Mesothelial cell of epicardium (in vitro differentiated cells): ENCODE results near the gene IFT172. TPM values are rescaled to one million over a fixed set of nuclear protein-coding genes. Genes with fewer than 3 reads are reported as not detected.
A peak's percentile ranks its signal among the peaks of the same experiment; 100 is the strongest.

Experiments
- DNase-seq, 2 experiments: peaks; one replicate each; pipeline ENCODE4 v3.0.0; 2021; ENCODE audit warnings: low spot score in 2 of 2; ENCODE audit not compliant: unreplicated experiment in 2 of 2
- H3K27ac Mint-ChIP-seq: 2 replicates; pipeline ENCODE4 v1.8.0; 2021; ENCODE audit warnings: mixed read lengths
- H3K27me3 Mint-ChIP-seq: 2 replicates; pipeline ENCODE4 v1.8.0; 2021; ENCODE audit warnings: low read depth, mixed read lengths
- H3K36me3 Mint-ChIP-seq: 2 replicates; pipeline ENCODE4 v1.8.0; 2021; ENCODE audit warnings: mixed read lengths
- H3K4me1 Mint-ChIP-seq: 2 replicates; pipeline ENCODE4 v1.8.0; 2021; ENCODE audit warnings: mixed read lengths
- H3K4me3 Mint-ChIP-seq: 2 replicates; pipeline ENCODE4 v1.8.0; 2021; ENCODE audit warnings: mild to moderate bottlenecking, moderate library complexity, mixed read lengths
- H3K9me3 Mint-ChIP-seq: 2 replicates; pipeline ENCODE4 v1.8.0; 2021; ENCODE audit warnings: mixed read lengths
- total RNA-seq: library from RNA; stranded (reverse); gene quantifications from 3 replicates; pipeline ENCODE4 v1.2.1, GENCODE V29; 2021
- TF ChIP-seq, protein P1 (sequence below): fragments of 200-600 bp; sonication (generic); IDR thresholded peaks from one replicate; pipeline ENCODE4 v1.5.0; 2021; ENCODE audit warnings: antibody characterized with exemption; ENCODE audit not compliant: unreplicated experiment

IFT172 gene
- total RNA-seq, 1 donor from 2014 or later: 68.0 TPM

DNA sequence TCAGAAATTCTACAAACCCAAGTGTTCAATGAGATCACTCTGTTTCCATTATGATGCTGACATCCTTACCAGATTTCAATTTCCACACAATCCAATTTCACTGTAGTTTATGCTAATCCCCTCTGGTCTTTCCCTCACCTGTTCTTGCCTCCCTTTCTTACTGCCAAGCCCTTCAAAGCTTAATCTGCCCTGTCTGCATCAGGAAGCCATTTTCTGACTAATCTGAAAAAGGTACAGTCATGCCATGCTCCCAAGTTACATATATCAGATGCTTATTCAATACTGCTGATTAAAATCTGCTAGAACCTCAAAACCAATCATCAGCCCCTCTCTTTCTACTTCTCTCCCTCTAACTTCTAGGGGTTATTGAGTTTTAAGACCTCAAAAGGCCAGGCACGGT is 38.4 kb downstream of the IFT172 start:
- Mint-ChIP-seq H3K9me3 (no peaks in the 10 kb centered on the region), H3K27ac (no peak overlapping the region), H3K27me3 (no peaks in the 10 kb centered on the region), H3K4me3 (no peak overlapping the region), H3K36me3 (peaks cover 49% of the 10 kb centered on the region), H3K4me1 (no peaks in the 10 kb centered on the region)
- DNase-seq: no peak
- TF ChIP-seq, protein P1, sequence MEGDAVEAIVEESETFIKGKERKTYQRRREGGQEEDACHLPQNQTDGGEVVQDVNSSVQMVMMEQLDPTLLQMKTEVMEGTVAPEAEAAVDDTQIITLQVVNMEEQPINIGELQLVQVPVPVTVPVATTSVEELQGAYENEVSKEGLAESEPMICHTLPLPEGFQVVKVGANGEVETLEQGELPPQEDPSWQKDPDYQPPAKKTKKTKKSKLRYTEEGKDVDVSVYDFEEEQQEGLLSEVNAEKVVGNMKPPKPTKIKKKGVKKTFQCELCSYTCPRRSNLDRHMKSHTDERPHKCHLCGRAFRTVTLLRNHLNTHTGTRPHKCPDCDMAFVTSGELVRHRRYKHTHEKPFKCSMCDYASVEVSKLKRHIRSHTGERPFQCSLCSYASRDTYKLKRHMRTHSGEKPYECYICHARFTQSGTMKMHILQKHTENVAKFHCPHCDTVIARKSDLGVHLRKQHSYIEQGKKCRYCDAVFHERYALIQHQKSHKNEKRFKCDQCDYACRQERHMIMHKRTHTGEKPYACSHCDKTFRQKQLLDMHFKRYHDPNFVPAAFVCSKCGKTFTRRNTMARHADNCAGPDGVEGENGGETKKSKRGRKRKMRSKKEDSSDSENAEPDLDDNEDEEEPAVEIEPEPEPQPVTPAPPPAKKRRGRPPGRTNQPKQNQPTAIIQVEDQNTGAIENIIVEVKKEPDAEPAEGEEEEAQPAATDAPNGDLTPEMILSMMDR: no peak

DNA sequence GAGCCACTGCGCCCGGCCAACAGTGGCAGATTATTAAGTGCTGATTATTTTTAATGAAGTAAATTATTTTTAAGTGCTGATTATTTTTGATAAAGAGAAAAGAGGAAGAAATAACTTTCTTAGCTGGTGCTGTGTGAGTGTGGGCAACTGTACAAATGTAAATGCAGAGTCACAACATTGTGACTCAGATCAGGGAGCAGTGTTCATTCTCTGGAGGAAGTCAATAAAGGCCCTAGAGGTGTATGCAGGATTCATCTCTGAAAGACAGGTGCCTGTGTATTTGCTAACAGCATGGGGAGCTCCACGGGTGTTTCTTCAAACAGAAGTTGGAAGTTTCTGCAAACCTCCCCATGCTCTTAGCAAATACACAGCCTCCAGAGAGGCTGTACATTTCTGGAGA is 41.2 kb downstream of the IFT172 start:
- H3K4me3 Mint-ChIP-seq: no peak overlapping the region
- no peak overlapping the region for H3K27ac Mint-ChIP-seq
- DNase-seq: no peak
- TF ChIP-seq, protein P1: no peak
- peaks cover 40% of the 10 kb centered on the region for H3K36me3 Mint-ChIP-seq
- no peaks in the 10 kb centered on the region for H3K27me3 Mint-ChIP-seq
- no peaks in the 10 kb centered on the region for H3K9me3 Mint-ChIP-seq
- no peaks in the 10 kb centered on the region for H3K4me1 Mint-ChIP-seq

DNA sequence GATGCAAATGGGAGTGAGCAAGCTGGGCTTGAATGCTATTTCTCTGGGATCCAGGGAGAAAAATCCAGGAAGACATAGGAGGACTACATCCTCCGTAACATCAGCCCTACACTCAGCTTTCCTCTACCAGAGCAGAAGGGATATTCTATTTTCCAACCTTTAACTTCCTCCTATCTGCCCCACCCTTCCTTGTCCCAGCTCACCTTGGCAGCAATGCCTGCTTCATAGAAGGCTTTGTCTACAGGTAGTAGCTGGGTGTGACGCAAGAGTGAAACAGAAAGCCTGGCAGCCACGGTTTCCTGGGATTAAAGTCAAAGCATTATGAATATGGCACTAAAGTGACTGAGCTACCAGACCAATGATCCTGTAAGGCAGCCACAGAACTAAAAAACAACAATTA is 43.5 kb downstream of the IFT172 start:
- no peak overlapping the region for H3K4me3 Mint-ChIP-seq
- H3K27ac Mint-ChIP-seq: no peak overlapping the region
- H3K27me3 Mint-ChIP-seq: no peaks in the 10 kb centered on the region
- TF ChIP-seq, protein P1: no peak
- H3K9me3 Mint-ChIP-seq: no peaks in the 10 kb centered on the region
- no peak for DNase-seq
- H3K36me3 Mint-ChIP-seq: peaks cover 45% of the 10 kb centered on the region
- peaks cover 13% of the 10 kb centered on the region for H3K4me1 Mint-ChIP-seq

DNA sequence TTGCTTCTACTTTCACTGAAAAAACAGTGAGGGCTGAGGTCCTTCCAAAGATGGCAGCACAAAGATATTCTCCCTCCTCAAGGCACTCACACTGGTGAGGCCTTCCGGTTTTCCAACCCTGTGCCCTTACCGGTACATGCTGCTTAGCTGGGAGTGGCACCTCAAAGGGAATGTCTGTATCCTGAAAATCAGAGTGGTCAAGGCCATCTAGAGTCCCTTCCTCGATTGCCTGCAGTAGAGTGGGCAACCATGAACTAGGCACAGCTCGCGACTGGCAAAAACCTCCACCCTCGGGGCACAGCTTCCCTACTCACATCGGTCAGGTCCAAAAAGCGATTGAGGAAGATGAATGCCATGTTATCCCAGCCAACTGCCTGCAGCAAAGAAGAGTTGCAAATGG is 43.9 kb downstream of the IFT172 start:
- Mint-ChIP-seq H3K9me3 (no peaks in the 10 kb centered on the region), H3K27ac (no peak overlapping the region), H3K4me1 (peaks cover 13% of the 10 kb centered on the region), H3K4me3 (no peak overlapping the region), H3K27me3 (no peaks in the 10 kb centered on the region), H3K36me3 (peaks cover 49% of the 10 kb centered on the region)
- no peak for DNase-seq
- TF ChIP-seq, protein P1: no peak

DNA sequence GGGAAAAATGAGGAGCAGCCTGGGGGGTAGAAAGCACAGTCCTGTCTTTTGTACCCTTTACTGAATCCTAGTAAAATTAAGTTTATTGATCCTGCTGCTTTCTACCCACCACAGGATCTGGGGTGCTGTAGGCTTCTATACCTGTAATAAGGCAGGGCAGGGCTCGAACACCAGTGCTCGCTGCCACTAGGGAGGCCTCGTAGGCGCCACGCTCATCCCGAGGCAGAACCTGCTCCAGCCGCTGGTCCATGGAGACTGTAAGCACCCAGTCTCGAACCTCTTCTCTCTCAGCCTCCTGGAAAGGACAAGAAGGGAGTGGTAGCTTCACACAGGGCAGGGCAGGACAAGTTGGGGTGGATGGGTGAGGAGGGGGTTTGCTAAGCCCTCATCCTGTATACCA is 44.4 kb downstream of the IFT172 start:
- peaks cover 53% of the 10 kb centered on the region for H3K36me3 Mint-ChIP-seq
- no peaks in the 10 kb centered on the region for H3K9me3 Mint-ChIP-seq
- no peak for DNase-seq
- peaks cover 13% of the 10 kb centered on the region for H3K4me1 Mint-ChIP-seq
- H3K27ac Mint-ChIP-seq: no peak overlapping the region
- TF ChIP-seq, protein P1: no peak
- H3K27me3 Mint-ChIP-seq: no peaks in the 10 kb centered on the region
- H3K4me3 Mint-ChIP-seq: no peak overlapping the region

DNA sequence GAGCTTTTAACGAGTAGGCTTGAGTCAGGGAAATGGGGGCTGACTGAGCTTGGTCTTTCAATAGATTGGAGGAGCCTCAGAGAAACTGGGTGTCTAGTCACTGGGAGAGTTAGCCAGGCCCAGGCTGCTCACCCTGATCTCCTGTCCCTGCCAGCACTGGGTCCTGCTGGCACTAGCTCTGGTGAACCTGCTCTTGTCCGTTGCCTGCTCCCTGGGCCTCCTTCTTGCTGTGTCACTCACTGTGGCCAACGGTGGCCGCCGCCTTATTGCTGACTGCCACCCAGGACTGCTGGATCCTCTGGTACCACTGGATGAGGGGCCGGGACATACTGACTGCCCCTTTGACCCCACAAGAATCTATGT is 46.6 kb downstream of the IFT172 start:
- H3K27ac Mint-ChIP-seq: peak overlapping the region; percentile 55
- H3K9me3 Mint-ChIP-seq: no peaks in the 10 kb centered on the region
- TF ChIP-seq, protein P1: no peak
- H3K27me3 Mint-ChIP-seq: no peaks in the 10 kb centered on the region
- peaks cover 46% of the 10 kb centered on the region for H3K36me3 Mint-ChIP-seq
- no peak for DNase-seq
- peaks cover 13% of the 10 kb centered on the region for H3K4me1 Mint-ChIP-seq
- peak overlapping the region; percentile 60 for H3K4me3 Mint-ChIP-seq
